DND-41 (cell line): ENCODE data around the gene NLRC3.

Experiments used
- EZH2 ChIP-seq: IDR thresholded peaks from 3 replicates; pipeline ENCODE4 v1.6.1; 2012; ENCODE audit warnings: borderline replicate concordance, low read depth, mild to moderate bottlenecking, moderate library complexity, low read length, inconsistent platforms; ENCODE audit not compliant: severe bottlenecking
- TF ChIP-seq, protein P1 (sequence below): IDR thresholded peaks from 2 replicates; pipeline ENCODE4 v1.5.1; 2012; ENCODE audit warnings: borderline replicate concordance, low read length, moderate library complexity, mild to moderate bottlenecking; ENCODE audit not compliant: poor library complexity, severe bottlenecking; ENCODE audit errors: extremely low read depth

GRCh38 chr16:3581392-3581791 lies 4.2 kb upstream of the NLRC3 start:
- no peak for TF ChIP-seq EZH2
- TF ChIP-seq, protein P1, sequence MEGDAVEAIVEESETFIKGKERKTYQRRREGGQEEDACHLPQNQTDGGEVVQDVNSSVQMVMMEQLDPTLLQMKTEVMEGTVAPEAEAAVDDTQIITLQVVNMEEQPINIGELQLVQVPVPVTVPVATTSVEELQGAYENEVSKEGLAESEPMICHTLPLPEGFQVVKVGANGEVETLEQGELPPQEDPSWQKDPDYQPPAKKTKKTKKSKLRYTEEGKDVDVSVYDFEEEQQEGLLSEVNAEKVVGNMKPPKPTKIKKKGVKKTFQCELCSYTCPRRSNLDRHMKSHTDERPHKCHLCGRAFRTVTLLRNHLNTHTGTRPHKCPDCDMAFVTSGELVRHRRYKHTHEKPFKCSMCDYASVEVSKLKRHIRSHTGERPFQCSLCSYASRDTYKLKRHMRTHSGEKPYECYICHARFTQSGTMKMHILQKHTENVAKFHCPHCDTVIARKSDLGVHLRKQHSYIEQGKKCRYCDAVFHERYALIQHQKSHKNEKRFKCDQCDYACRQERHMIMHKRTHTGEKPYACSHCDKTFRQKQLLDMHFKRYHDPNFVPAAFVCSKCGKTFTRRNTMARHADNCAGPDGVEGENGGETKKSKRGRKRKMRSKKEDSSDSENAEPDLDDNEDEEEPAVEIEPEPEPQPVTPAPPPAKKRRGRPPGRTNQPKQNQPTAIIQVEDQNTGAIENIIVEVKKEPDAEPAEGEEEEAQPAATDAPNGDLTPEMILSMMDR = no peak
